HepG2 (cell line): ENCODE measurements around the gene CDC42EP4. TPM values are rescaled to one million over a fixed set of nuclear protein-coding genes. Genes with fewer than 3 reads are reported as not detected.

Experiments
- ATF7-NPFF ChIP-seq: sonication (generic); formaldehyde crosslinking; IDR thresholded peaks from 2 replicates; pipeline ENCODE4 v1.8.1; 2023; ENCODE audit warnings: mild to moderate bottlenecking, low read depth, missing genetic modification reagents, moderate library complexity
- CEBPB ChIP-seq: IDR thresholded peaks from 2 replicates; pipeline ENCODE4 v1.6.1; 2011; ENCODE audit warnings: low read depth, low read length, improper control_type of control experiment, borderline replicate concordance
- GLMP ChIP-seq: sonication (generic); formaldehyde crosslinking; IDR thresholded peaks from 2 replicates; pipeline ENCODE4 v1.9.0; 2021; ENCODE audit warnings: missing genetic modification reagents, mild to moderate bottlenecking, borderline replicate concordance
- HDAC6 ChIP-seq: fragments of 200-600 bp; sonication (generic); IDR thresholded peaks from 2 replicates; pipeline ENCODE4 v1.7.0; 2017; ENCODE audit warnings: mild to moderate bottlenecking, antibody characterized with exemption, low read length, low read depth
- HNF4A ChIP-seq: sonication (generic); formaldehyde crosslinking; IDR thresholded peaks from 2 replicates; pipeline ENCODE4 v1.4.0; 2020; ENCODE audit warnings: missing genetic modification reagents
- IRF1 ChIP-seq: sonication (generic); formaldehyde crosslinking; IDR thresholded peaks from 2 replicates; pipeline ENCODE4 v1.4.0; 2020; ENCODE audit warnings: low read depth, mild to moderate bottlenecking, missing genetic modification reagents
- JARID2 ChIP-seq: sonication (generic); formaldehyde crosslinking; IDR thresholded peaks from 2 replicates; pipeline ENCODE4 v1.8.1; 2023; ENCODE audit warnings: missing genetic modification reagents, inconsistent platforms; ENCODE audit not compliant: insufficient replicate concordance
- KDM3A ChIP-seq: IDR thresholded peaks from 2 replicates; pipeline ENCODE4 v1.6.1; 2018; ENCODE audit warnings: low read depth, missing compliant biosample characterization
- KMT2B ChIP-seq: IDR thresholded peaks from 2 replicates; pipeline ENCODE4 v1.6.1; 2016; ENCODE audit warnings: missing genetic modification reagents, missing compliant biosample characterization
- LBX2 ChIP-seq: sonication (generic); formaldehyde crosslinking; IDR thresholded peaks from 2 replicates; pipeline ENCODE4 v1.5.0; 2020; ENCODE audit warnings: missing genetic modification reagents, mild to moderate bottlenecking, borderline replicate concordance
- PATZ1 ChIP-seq: sonication (generic); formaldehyde crosslinking; IDR thresholded peaks from 2 replicates; pipeline ENCODE4 v1.4.0; 2020; ENCODE audit warnings: missing genetic modification reagents
- SNAPC5 ChIP-seq: sonication (generic); formaldehyde crosslinking; IDR thresholded peaks from 2 replicates; pipeline ENCODE4 v1.8.1; 2023; ENCODE audit warnings: mild to moderate bottlenecking, missing genetic modification reagents, borderline replicate concordance
- YY1 ChIP-seq: IDR thresholded peaks from 2 replicates; pipeline ENCODE4 v1.6.1; 2011; ENCODE audit warnings: low read length, low read depth, moderate library complexity, mild to moderate bottlenecking; ENCODE audit not compliant: insufficient read depth, insufficient replicate concordance
- ZBTB1 ChIP-seq: sonication (generic); formaldehyde crosslinking; IDR thresholded peaks from 2 replicates; pipeline ENCODE4 v1.4.0; 2020; ENCODE audit warnings: missing genetic modification reagents, borderline replicate concordance
- ZNF17 ChIP-seq: sonication (generic); formaldehyde crosslinking; IDR thresholded peaks from 2 replicates; pipeline ENCODE4 v1.5.0; 2020; ENCODE audit warnings: mild to moderate bottlenecking, missing genetic modification reagents
- ZNF317 ChIP-seq: sonication (generic); formaldehyde crosslinking; IDR thresholded peaks from 2 replicates; pipeline ENCODE4 v1.5.0; 2020; ENCODE audit warnings: mild to moderate bottlenecking, missing genetic modification reagents
- ZNF580 ChIP-seq: IDR thresholded peaks from 2 replicates; pipeline ENCODE4 v1.6.1; 2016; ENCODE audit warnings: low read depth, borderline replicate concordance
- ZNF605 ChIP-seq: sonication (generic); formaldehyde crosslinking; IDR thresholded peaks from 2 replicates; pipeline ENCODE4 v1.8.0; 2022; ENCODE audit warnings: mild to moderate bottlenecking, missing genetic modification reagents
- ZNF639 ChIP-seq: conservative IDR thresholded peaks from 2 replicates; pipeline ENCODE4 v1.6.1; 2018; ENCODE audit warnings: missing genetic modification reagents
- ZNF720 ChIP-seq: sonication (generic); formaldehyde crosslinking; IDR thresholded peaks from 2 replicates; pipeline ENCODE4 v1.4.0; 2020; ENCODE audit warnings: missing genetic modification reagents
- ZNF749 ChIP-seq: sonication (generic); formaldehyde crosslinking; IDR thresholded peaks from 2 replicates; pipeline ENCODE4 v1.8.0; 2022; ENCODE audit warnings: mild to moderate bottlenecking, missing genetic modification reagents, moderate library complexity, borderline replicate concordance
- ZNF850 ChIP-seq: sonication (generic); formaldehyde crosslinking; conservative IDR thresholded peaks from 2 replicates; pipeline ENCODE4 v1.9.0; 2021; ENCODE audit warnings: mild to moderate bottlenecking, missing genetic modification reagents
- ZZZ3 ChIP-seq: sonication (generic); formaldehyde crosslinking; IDR thresholded peaks from 2 replicates; pipeline ENCODE4 v1.4.0; 2020; ENCODE audit warnings: missing genetic modification reagents, mild to moderate bottlenecking, borderline replicate concordance
- polyA plus RNA-seq, 8 experiments: library from polyadenylated mRNA; depleted of rRNA in 3 of 8; stranded (reverse) in 7 of 8; unstranded in 1 of 8; fragments of >200 nt; fragmentation: Illumina TruSeq in 4 of 8; extraction: Trizol in 4 of 8; gene quantifications; 2 replicates each; pipeline versions ENCODE4 v1.2.1 to v1.2.3, GENCODE V29; 2011 to 2016; ENCODE audit warnings: low read depth in 4 of 8, missing spikeins in 1 of 8, mixed read lengths in 1 of 8; ENCODE audit not compliant: insufficient read depth in 1 of 8
- total RNA-seq, 5 experiments: library from RNA; depleted of rRNA; stranded (reverse); fragments of >200 nt; fragmentation: Illumina TruSeq; extraction: Trizol; gene quantifications; 2 replicates each; pipeline ENCODE4 v1.2.3, GENCODE V29; 2016; ENCODE audit warnings: low read depth in 1 of 5

CDC42EP4 gene
- total and polyA plus RNA-seq, 2 of the 13 experiments (the other 11 are each of a cell fraction or from before 2014, with no cell fraction given) = 19.0 to 54.0 TPM

GRCh38 chr17:73261952-73262675 is 49.7 kb downstream of the CDC42EP4 start (continued):
- TF ChIP-seq PATZ1 (CRISPR knock-in tag) (peak; percentile 92), SNAPC5 (no peak), HDAC6 (no peak), ZNF850 (CRISPR knock-in tag) (no peak), YY1 (peak; percentile 73), KMT2B (CRISPR knock-in tag) (peak; percentile 73), ZNF639 (CRISPR knock-in tag) (peak; percentile 67; the same call in 1 of the 2 replicates), ZNF605 (peak; percentile 60; the same call in 1 of the 2 replicates), ZBTB1 (CRISPR knock-in tag) (no peak; the same call in 1 of the 2 replicates), GLMP (CRISPR knock-in tag) (no peak), CEBPB (peak; percentile 95), JARID2 (CRISPR knock-in tag) (peak; percentile 90), ATF7-NPFF (peak; percentile 58), IRF1 (0 out of 2 replicates have a peak, but pooled peaks have one; percentile 84), ZNF580 (CRISPR knock-in tag) (peak; percentile 64; the same call in 1 of the 2 replicates), ZNF720 (CRISPR knock-in tag) (no peak), ZNF749 (0 out of 2 replicates have a peak, but pooled peaks have one; percentile 57), ZNF17 (no peak), ZNF317 (peak; percentile 50; the same call in 1 of the 2 replicates), ZZZ3 (no peak), LBX2 (no peak), KDM3A (CRISPR knock-in tag) (no peak), HNF4A (CRISPR knock-in tag) (peak; percentile 46; the same call in 1 of the 2 replicates)
